ENCODE measurements around the gene HBD. TPM values are rescaled to one million over a fixed set of nuclear protein-coding genes. Genes with fewer than 3 reads are reported as not detected.

HBD gene
- total and polyA plus RNA-seq, 2 donors (not counting 1 experiment from before 2014, with no cell fraction given) = not detected

DNA sequence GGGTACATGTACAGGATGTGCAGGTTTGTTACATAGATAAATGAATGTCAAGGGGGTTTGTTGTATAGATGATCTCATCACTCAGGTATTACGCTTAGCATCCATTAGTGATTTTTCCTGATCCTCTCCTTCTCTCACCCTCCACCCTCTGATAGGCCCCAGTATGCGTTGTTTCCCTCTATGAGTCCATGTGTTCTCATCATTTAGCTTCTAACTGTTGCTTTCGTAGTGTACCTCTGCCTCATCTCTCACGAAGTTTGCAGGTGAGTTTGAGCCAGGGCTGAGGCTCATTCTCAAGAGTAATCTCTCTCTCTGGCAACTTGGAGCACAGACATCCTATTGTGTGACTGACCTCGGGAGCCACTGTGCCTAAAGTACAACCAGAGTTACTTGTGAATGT, 40.1 kb upstream of the HBD start:
- H3K4me1 Mint-ChIP-seq = no peaks in the 10 kb centered on the region
- DNase-seq (no peak), ATAC-seq (ENCODE audit: low read depth) (no peak)
- H3K27ac Mint-ChIP-seq = no peak overlapping the region
- POLR2A ChIA-PET = no interaction called here
- Histone ChIP-seq H3K4me2 (replicated peaks; ENCODE audit: low read depth, low read length, poor library complexity, severe bottlenecking) (no peak overlapping the region), H3K4me1 (ENCODE audit: control insufficient read depth in 2 of 2, insufficient read depth in 2 of 2, low read length in 2 of 2) (no peaks in the 10 kb centered on the region), H2AFZ (ENCODE audit: insufficient read depth, low read depth, low read length, poor library complexity, severe bottlenecking) (no peak overlapping the region), H3K27ac (ENCODE audit: low read length in 2 of 2) (no peak overlapping the region), H3K9ac (ENCODE audit: low read length) (no peak overlapping the region), H3K9me3 (ENCODE audit: control extremely low read depth in 1 of 3, control insufficient read depth in 2 of 3, insufficient read depth in 1 of 3, low read length in 2 of 3) (no peaks in the 10 kb centered on the region), H3K4me3 (ENCODE audit: control extremely low read depth in 1 of 5, extremely low read depth in 1 of 5, insufficient read depth in 1 of 5, low read depth in 2 of 5, low read length in 4 of 5) (no peak overlapping the region), H4K20me1 (ENCODE audit: control insufficient read depth, insufficient read depth, low read length, poor library complexity, severe bottlenecking) (no peaks in the 10 kb centered on the region), H3K79me2 (ENCODE audit: control insufficient read depth, insufficient read depth, low read length) (no peaks in the 10 kb centered on the region), H3K27me3 (replicated peaks in 1 of 4; ENCODE audit: control extremely low read depth in 1 of 4, control insufficient read depth in 3 of 4, insufficient read depth in 4 of 4, low read length in 3 of 4) (peaks cover 0 to 2% (median 0%) of the 10 kb centered on the region in 4 experiments), H3K36me3 (replicated peaks in 1 of 2; ENCODE audit: control extremely low read depth in 1 of 2, control insufficient read depth in 1 of 2, extremely low read depth in 1 of 2, insufficient read depth in 2 of 2, low read length in 1 of 2) (no peaks in the 10 kb centered on the region)
- intact Hi-C loops (cut with micrococcal nuclease) = no loop called here
- WGBS (ENCODE audit: insufficient coverage) = 97% methylated on average over 3 of the region's 5 CpGs
- no peaks in the 10 kb centered on the region for H3K9me3 Mint-ChIP-seq (ENCODE audit: insufficient read depth)
- TF ChIP-seq CTCF (IDR thresholded peaks at IDR 0.05) = no peak
- TF ChIP-seq EZH2 (IDR thresholded peaks at IDR 0.05; ENCODE audit: borderline replicate concordance, insufficient read depth, low read depth, low read length, poor library complexity, severe bottlenecking) = no peak
- H3K27me3 Mint-ChIP-seq = no peaks in the 10 kb centered on the region
- no peak overlapping the region for H3K4me3 Mint-ChIP-seq
- CTCF ChIA-PET = no interaction called here

DNA sequence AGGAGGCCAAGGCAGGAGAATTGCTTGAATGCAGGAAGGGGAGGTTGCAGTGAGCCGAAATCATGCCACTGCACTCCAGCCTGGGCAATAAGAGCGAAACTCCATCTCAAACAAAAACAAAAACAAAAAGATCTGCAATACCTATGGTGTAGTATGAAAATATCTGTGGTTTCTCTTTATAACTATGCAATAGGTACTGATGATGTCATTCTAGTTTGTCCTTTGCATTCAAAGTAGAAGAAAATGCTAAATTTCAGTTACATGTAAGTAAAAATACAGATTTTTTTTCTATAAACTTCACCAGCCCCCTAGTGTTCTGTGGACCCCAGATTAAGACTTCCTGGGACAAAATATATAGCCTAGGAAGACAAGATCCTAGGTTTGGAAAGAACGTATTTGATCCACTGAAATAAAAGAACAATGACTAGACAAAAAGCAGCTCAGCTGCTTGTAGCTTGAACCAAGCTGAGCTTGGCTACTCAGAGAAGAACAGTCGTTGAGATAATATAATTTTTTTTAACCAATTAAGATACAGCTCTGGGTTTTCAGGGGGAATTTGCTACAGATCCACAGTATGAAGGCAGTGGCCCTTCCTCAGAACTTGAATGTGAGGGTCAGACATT, 38.2 kb upstream of the HBD start:
- 100% methylated on average over 1 of the region's 4 CpGs for WGBS (ENCODE audit: insufficient coverage)
- Mint-ChIP-seq H3K4me1 (no peaks in the 10 kb centered on the region), H3K4me3 (no peak overlapping the region), H3K27me3 (no peaks in the 10 kb centered on the region), H3K27ac (no peak overlapping the region), H3K9me3 (ENCODE audit: insufficient read depth) (no peaks in the 10 kb centered on the region)
- TF ChIP-seq CTCF (IDR thresholded peaks at IDR 0.05) (no peak), EZH2 (IDR thresholded peaks at IDR 0.05; ENCODE audit: borderline replicate concordance, insufficient read depth, low read depth, low read length, poor library complexity, severe bottlenecking) (no peak)
- no peak overlapping the region for H3K4me2 ChIP-seq (replicated peaks; ENCODE audit: low read depth, low read length, poor library complexity, severe bottlenecking)
- H3K27me3 ChIP-seq (replicated peaks in 1 of 4; ENCODE audit: control extremely low read depth in 1 of 4, control insufficient read depth in 3 of 4, insufficient read depth in 4 of 4, low read length in 3 of 4) = peaks cover 0 to 2% (median 0%) of the 10 kb centered on the region in 4 experiments
- intact Hi-C loops (cut with micrococcal nuclease) = no loop called here
- no peak overlapping the region for H3K9ac ChIP-seq (ENCODE audit: low read length)
- POLR2A ChIA-PET = no interaction called here
- CTCF ChIA-PET = no interaction called here
- H3K4me3 ChIP-seq (ENCODE audit: control extremely low read depth in 1 of 5, extremely low read depth in 1 of 5, insufficient read depth in 1 of 5, low read depth in 2 of 5, low read length in 4 of 5) = no peak overlapping the region
- H3K36me3 ChIP-seq (replicated peaks in 1 of 2; ENCODE audit: control extremely low read depth in 1 of 2, control insufficient read depth in 1 of 2, extremely low read depth in 1 of 2, insufficient read depth in 2 of 2, low read length in 1 of 2) = no peaks in the 10 kb centered on the region
- ATAC-seq (ENCODE audit: low read depth) (no peak), DNase-seq (no peak)
- no peaks in the 10 kb centered on the region for H4K20me1 ChIP-seq (ENCODE audit: control insufficient read depth, insufficient read depth, low read length, poor library complexity, severe bottlenecking)
- H3K4me1 ChIP-seq (ENCODE audit: control insufficient read depth in 2 of 2, insufficient read depth in 2 of 2, low read length in 2 of 2) = no peaks in the 10 kb centered on the region
- no peak overlapping the region for H2AFZ ChIP-seq (ENCODE audit: insufficient read depth, low read depth, low read length, poor library complexity, severe bottlenecking)
- H3K79me2 ChIP-seq (ENCODE audit: control insufficient read depth, insufficient read depth, low read length) = no peaks in the 10 kb centered on the region
- no peaks in the 10 kb centered on the region for H3K9me3 ChIP-seq (ENCODE audit: control extremely low read depth in 1 of 3, control insufficient read depth in 2 of 3, insufficient read depth in 1 of 3, low read length in 2 of 3)
- no peak overlapping the region for H3K27ac ChIP-seq (ENCODE audit: low read length in 2 of 2)
